ENCODE data around the gene FBXW2.
"Not testable (repeated sequence)": the region's sequence is repeated elsewhere in the genome, so short reads cannot be mapped to it uniquely, and the experiment has no call there.

FBXW2 gene

GRCh38 chr9:120778758-120779157 is 14.5 kb downstream of the FBXW2 start:
- DNase-seq (ENCODE audit: low read depth in 2 of 2), result no peak

GRCh38 chr9:120777229-120777628 is 16.0 kb downstream of the FBXW2 start:
- no peak for DNase-seq (ENCODE audit: low read depth in 2 of 2)

- no peak for DNase-seq (ENCODE audit: low read depth in 2 of 2)
These were observed 16.4 kb downstream of the FBXW2 start for GRCh38 chr9:120776788-120777187.

- DNase-seq (ENCODE audit: low read depth in 2 of 2), result no peak
These were observed 17.4 kb downstream of the FBXW2 start for GRCh38 chr9:120775859-120776258.

- DNase-seq (ENCODE audit: low read depth in 2 of 2), result no peak
These were observed 18.5 kb downstream of the FBXW2 start for GRCh38 chr9:120774719-120775118.

GRCh38 chr9:120773256-120773655 is 20.0 kb downstream of the FBXW2 start:
- no peak for DNase-seq (ENCODE audit: low read depth in 2 of 2)

- no peak for DNase-seq (ENCODE audit: low read depth in 2 of 2)
These were observed 22.3 kb downstream of the FBXW2 start for GRCh38 chr9:120770931-120771330.

- no peak for DNase-seq (ENCODE audit: low read depth in 2 of 2)
These were observed 24.3 kb downstream of the FBXW2 start for GRCh38 chr9:120768886-120769285.

GRCh38 chr9:120768247-120768646 is 25.0 kb downstream of the FBXW2 start:
- no peak for DNase-seq (ENCODE audit: low read depth in 2 of 2)

- DNase-seq (ENCODE audit: low read depth in 2 of 2), result no peak
These were observed 25.8 kb downstream of the FBXW2 start for GRCh38 chr9:120767451-120767850.

- DNase-seq (ENCODE audit: low read depth in 2 of 2), result no peak
These were observed 27.2 kb downstream of the FBXW2 start for GRCh38 chr9:120765910-120766425.

GRCh38 chr9:120764476-120764875 is 28.7 kb downstream of the FBXW2 start:
- no peak for DNase-seq (ENCODE audit: low read depth in 2 of 2)

- no peak for DNase-seq (ENCODE audit: low read depth in 2 of 2)
These were observed 32.2 kb downstream of the FBXW2 start for GRCh38 chr9:120761006-120761405.

- DNase-seq (ENCODE audit: low read depth in 2 of 2), result no peak
These were observed 33.3 kb downstream of the FBXW2 start for GRCh38 chr9:120759755-120760400.

- no peak for DNase-seq (ENCODE audit: low read depth in 2 of 2)
These were observed 34.7 kb downstream of the FBXW2 start for GRCh38 chr9:120758544-120758943.

GRCh38 chr9:120757026-120757913 is 35.9 kb downstream of the FBXW2 start:
- DNase-seq (ENCODE audit: low read depth in 2 of 2), result no peak

GRCh38 chr9:120756531-120756930 is 36.7 kb downstream of the FBXW2 start:
- DNase-seq (ENCODE audit: low read depth in 2 of 2), result no peak

GRCh38 chr9:120755810-120756434 is 37.3 kb downstream of the FBXW2 start:
- DNase-seq (ENCODE audit: low read depth in 2 of 2), result peak in 1 of 2 donors; percentile 40

- no peak for DNase-seq (ENCODE audit: low read depth in 2 of 2)
These were observed 38.2 kb downstream of the FBXW2 start for GRCh38 chr9:120755044-120755443.

GRCh38 chr9:120750421-120750820 is 42.8 kb downstream of the FBXW2 start:
- DNase-seq (ENCODE audit: low read depth in 2 of 2), result no peak

- DNase-seq (ENCODE audit: low read depth in 2 of 2), result not testable (repeated sequence)
These were observed 46.9 kb downstream of the FBXW2 start for GRCh38 chr9:120746366-120746765.

- DNase-seq (ENCODE audit: low read depth in 2 of 2), result no peak
These were observed 47.9 kb downstream of the FBXW2 start for GRCh38 chr9:120745278-120745677.

Measured in stimulated activated CD8-positive, alpha-beta memory T cell treated with anti-CD3 and anti-CD28 coated beads, Interleukin-15, amount 100 ng/mL, for 4 hours (primary cell).